AG09309 (cell line): ENCODE measurements around the gene GRIK4.

Experiments used
- DNase-seq: peaks from one replicate; pipeline ENCODE4 v3.0.0-alpha.2; 2010; ENCODE audit warnings: low read depth
- H3K4me3 ChIP-seq: 2 replicates; pipeline ENCODE4 v1.5.1; 2011; ENCODE audit warnings: mild to moderate bottlenecking, low read depth, low read length, moderate library complexity; ENCODE audit not compliant: control insufficient read depth
- TF ChIP-seq, protein P1 (sequence below): IDR thresholded peaks from 2 replicates; pipeline ENCODE4 v1.5.1; 2011; ENCODE audit warnings: mild to moderate bottlenecking, low read depth, low read length, inconsistent platforms; ENCODE audit not compliant: insufficient read depth, control insufficient read depth; ENCODE audit errors: missing control alignments

The GRIK4 gene

DNA sequence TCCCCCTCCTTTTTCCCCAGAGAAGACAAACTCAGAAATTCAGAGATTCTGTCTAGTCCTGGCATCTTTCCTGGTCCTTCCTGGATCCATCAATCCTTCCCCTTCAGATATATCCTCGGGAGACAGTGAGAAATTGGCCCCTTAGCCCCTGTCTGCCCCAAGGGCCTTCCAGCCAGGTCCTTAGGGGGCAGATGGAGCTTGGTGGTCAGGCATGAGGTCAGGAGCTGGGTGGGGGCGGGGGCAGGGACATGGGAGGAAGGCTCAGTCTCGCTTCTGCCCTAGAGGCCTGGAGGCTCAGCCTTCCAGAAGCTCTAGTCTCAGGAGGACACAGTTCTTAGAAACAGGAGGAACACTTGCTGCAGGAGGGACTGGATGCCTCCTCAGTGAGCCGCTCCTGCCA is 304.6 kb downstream of the GRIK4 start:
- no peak overlapping the region for H3K4me3 ChIP-seq
- no peak for DNase-seq
- TF ChIP-seq, protein P1, sequence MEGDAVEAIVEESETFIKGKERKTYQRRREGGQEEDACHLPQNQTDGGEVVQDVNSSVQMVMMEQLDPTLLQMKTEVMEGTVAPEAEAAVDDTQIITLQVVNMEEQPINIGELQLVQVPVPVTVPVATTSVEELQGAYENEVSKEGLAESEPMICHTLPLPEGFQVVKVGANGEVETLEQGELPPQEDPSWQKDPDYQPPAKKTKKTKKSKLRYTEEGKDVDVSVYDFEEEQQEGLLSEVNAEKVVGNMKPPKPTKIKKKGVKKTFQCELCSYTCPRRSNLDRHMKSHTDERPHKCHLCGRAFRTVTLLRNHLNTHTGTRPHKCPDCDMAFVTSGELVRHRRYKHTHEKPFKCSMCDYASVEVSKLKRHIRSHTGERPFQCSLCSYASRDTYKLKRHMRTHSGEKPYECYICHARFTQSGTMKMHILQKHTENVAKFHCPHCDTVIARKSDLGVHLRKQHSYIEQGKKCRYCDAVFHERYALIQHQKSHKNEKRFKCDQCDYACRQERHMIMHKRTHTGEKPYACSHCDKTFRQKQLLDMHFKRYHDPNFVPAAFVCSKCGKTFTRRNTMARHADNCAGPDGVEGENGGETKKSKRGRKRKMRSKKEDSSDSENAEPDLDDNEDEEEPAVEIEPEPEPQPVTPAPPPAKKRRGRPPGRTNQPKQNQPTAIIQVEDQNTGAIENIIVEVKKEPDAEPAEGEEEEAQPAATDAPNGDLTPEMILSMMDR: no peak

DNA sequence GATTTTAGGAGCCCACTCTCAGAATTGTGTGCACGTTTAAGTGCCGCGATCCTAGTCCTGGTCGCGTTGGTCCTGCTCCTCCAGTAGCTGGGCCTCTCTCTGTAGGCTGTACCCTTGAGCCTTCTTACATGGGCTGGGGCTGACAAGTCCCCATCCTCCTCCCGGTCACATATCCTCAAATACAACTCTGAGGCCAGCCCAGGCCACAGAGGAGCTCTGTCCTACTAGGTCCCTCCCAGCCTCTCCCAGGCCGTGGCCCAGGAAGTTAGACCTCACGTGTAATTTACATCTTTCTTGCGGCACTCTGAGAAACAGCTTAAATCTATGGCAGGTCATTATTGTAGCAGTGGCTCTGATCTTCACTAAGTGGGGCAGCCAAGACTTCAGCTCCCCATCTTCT is 305.2 kb downstream of the GRIK4 start:
- H3K4me3 ChIP-seq: no peak overlapping the region
- TF ChIP-seq, protein P1: no peak
- no peak for DNase-seq

DNA sequence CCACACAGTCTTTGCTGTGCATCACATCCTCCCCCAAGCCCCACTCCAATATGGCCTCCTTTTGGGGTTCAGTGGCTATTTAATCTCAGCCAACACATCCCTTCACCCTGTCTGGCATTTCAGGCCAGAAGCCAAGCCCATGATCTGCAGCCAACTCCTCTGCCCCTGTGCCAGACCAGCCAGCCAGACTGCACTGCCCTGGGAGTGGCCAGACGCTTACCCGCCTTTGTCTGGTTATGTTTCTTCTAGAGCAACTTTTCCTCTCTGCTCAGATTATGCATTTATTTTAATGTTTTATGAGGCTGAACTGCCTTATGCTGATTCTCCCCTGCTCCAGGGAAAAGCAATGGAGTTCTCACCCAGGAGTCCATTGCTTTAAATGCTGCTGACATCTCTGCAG is 305.6 kb downstream of the GRIK4 start:
- TF ChIP-seq, protein P1: no peak
- DNase-seq: no peak
- H3K4me3 ChIP-seq: no peak overlapping the region

DNA sequence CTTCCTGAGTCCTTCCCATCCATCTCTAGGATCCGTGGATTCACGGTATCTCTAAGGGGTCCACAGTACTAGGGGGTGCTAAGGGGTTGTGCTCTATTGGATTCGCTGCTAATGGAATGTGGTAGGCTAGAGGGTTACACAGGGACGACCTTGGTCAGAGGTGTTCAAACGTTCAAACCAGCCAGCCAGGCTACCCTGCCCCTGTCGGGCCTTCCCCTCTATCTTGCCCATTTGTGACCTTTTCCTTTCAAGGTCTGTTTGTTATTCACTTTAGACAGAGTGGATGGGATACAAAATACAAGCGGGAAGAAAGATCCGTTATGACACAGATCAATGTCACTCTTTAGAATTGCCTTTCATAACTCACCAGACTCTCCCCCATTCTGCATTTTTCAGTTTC is 306.5 kb downstream of the GRIK4 start:
- no peak for DNase-seq
- TF ChIP-seq, protein P1: no peak
- H3K4me3 ChIP-seq: no peak overlapping the region

DNA sequence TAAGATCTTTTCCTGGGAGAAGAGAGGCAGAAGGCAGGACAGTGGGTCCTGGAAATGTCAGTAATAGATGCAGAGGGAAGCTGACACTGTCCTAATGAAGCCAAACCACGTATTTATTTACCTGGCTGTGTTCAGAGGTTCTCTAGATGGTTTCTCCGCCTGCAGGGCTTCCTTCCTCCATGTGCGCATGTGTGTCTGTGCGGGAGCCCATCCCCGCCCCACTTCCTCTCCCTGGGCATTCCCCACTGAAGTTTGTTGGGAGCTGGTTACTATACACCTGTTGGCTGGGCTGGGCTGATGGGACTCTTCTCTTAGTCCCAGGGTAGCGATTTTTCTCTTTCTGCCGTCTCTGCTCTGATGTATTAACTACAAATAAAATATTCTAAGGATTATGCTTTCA is 307.5 kb downstream of the GRIK4 start:
- no peak overlapping the region for H3K4me3 ChIP-seq
- no peak for DNase-seq
- TF ChIP-seq, protein P1: no peak

DNA sequence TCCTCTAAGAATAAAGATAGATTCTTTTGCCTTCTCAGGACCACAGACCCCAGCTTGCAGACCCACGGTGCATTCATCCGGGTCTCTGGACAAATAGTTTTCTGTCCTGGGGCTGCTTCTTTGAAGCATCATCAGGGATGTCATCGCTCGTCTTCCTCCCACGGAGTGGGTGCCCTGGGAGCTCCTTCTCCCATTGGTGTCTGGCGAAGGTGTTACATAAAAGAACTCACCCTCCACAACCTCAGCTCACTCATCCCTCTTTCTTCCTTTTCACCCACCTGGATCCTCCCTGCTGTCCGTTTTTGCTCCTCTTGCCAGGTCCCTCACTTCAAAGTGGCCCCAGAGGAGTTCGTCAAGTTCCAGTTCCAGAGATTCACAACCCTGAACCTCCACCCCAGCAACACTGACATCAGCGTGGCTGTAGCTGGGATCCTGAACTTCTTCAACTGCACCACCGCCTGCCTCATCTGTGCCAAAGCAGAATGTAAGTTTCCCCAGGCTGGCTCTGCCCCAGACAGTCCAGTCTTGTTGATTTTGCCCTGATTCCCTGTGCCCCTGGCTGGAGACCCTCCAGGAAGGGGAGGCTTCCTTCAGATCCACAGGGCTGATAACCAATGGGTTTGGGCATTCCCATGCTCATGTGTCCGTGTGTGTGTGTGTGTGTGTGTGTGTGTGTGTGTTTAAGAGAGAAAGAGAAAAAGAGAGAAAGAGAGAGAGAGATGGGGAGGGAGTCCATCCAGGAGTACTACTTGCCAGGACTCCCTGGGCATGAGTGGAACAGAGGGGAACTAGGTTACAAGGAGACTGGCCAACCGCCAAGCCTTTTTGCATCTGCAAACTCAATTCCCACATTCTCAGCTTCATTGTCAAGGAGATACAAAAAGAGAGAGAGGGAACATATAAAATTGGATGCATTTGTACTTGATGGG is 308.2 kb downstream of the GRIK4 start:
- no peak for DNase-seq
- TF ChIP-seq, protein P1: no peak
- H3K4me3 ChIP-seq: no peak overlapping the region
